Loucy (cell line): ENCODE measurements around the gene SUSD3.

ENCODE experiments used
- EZH2phosphoT487 ChIP-seq: fragments of 200-600 bp; IDR thresholded peaks from 2 replicates; pipeline ENCODE4 v1.6.1; 2018; ENCODE audit warnings: antibody characterized with exemption, mild to moderate bottlenecking, moderate library complexity, borderline replicate concordance
- TF ChIP-seq, protein P1 (sequence below): fragments of 200-600 bp; sonication (generic); conservative IDR thresholded peaks from 2 replicates; pipeline ENCODE4 v1.5.1; 2014; ENCODE audit warnings: mild to moderate bottlenecking, antibody characterized with exemption, low read length

DNA sequence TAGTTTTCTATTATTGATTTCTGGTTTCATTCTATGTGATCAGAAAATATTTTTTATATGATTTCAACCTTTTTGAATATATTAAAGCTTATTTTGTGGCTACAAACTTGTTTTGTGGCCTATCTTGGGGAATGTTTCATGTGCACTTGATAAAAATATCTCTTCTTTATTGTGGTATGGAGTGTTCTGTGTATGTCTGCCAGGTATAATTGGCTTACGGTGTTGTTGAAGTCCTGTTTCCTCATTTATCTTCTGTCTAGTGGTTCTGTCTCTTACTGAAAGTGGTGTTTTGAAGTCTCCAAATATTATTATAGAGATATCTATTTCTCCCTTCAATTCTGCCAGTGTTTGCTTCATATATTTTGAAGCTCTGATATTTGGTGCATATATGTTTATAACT, 47.1 kb downstream of the SUSD3 start:
- TF ChIP-seq, protein P1, sequence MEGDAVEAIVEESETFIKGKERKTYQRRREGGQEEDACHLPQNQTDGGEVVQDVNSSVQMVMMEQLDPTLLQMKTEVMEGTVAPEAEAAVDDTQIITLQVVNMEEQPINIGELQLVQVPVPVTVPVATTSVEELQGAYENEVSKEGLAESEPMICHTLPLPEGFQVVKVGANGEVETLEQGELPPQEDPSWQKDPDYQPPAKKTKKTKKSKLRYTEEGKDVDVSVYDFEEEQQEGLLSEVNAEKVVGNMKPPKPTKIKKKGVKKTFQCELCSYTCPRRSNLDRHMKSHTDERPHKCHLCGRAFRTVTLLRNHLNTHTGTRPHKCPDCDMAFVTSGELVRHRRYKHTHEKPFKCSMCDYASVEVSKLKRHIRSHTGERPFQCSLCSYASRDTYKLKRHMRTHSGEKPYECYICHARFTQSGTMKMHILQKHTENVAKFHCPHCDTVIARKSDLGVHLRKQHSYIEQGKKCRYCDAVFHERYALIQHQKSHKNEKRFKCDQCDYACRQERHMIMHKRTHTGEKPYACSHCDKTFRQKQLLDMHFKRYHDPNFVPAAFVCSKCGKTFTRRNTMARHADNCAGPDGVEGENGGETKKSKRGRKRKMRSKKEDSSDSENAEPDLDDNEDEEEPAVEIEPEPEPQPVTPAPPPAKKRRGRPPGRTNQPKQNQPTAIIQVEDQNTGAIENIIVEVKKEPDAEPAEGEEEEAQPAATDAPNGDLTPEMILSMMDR = no peak
- TF ChIP-seq EZH2phosphoT487 = no peak
